Endothelial cell of umbilical vein (primary cell): ENCODE data around the gene RBM6. TPM values are rescaled to one million over a fixed set of nuclear protein-coding genes. Genes with fewer than 3 reads are reported as not detected.

Experiments used
- BruUV-seq: library from RNA; stranded (reverse); fragments of 400-500 nt; replicated peaks from 2 replicates; lab custom pipeline; 2021; lab: Mats Ljungman, UMichigan
- CTCF ChIA-PET: fragments of 300-600, 350-600 bp; sonication (Branson Sonifier 250); formaldehyde crosslinking; loops from one replicate; lab custom pipeline; 2021; ENCODE audit warnings: antibody characterized with exemption, inconsistent platforms; lab: Charles Lee
- POLR2A ChIA-PET: fragments of 300-600, 350-600 bp; sonication (Branson Sonifier 250); formaldehyde crosslinking; loops from one replicate; lab custom pipeline; 2021; ENCODE audit warnings: antibody characterized with exemption, inconsistent platforms; lab: Charles Lee
- DNase-seq: peaks from one replicate; pipeline ENCODE4 v3.0.0-alpha.2; 2011; ENCODE audit warnings: low read depth, low spot score
- FAIRE-seq: peaks from 2 replicates; lab custom pipeline; 2011; peaks lifted over from hg19 to GRCh38; lab: Jason Lieb, UNC
- H2AFZ ChIP-seq: 2 replicates; pipeline ENCODE4 v1.6.0; 2012; ENCODE audit warnings: low read depth, low read length, control low read depth, inconsistent platforms
- H3K27ac ChIP-seq: 2 replicates; pipeline ENCODE4 v1.5.1; 2011; ENCODE audit warnings: low read depth, mild to moderate bottlenecking, control low read depth, low read length, moderate library complexity; ENCODE audit not compliant: insufficient read depth
- H3K27me3 ChIP-seq, 2 experiments: 2 replicates each; pipeline versions ENCODE4 v1.6.0 to v1.6.1; 2011; ENCODE audit warnings: low read length in 2 of 2, mixed read lengths in 1 of 2; ENCODE audit not compliant: control insufficient read depth in 2 of 2, insufficient read depth in 2 of 2
- H3K36me3 ChIP-seq, 2 experiments: 2 replicates in 1 of 2; 3 replicates in 1 of 2; pipeline ENCODE4 v1.5.1; 2011; ENCODE audit warnings: low read length in 2 of 2, mild to moderate bottlenecking in 1 of 2, moderate library complexity in 1 of 2; ENCODE audit not compliant: control insufficient read depth in 2 of 2, insufficient read depth in 2 of 2; ENCODE audit errors: extremely low read depth in 1 of 2
- H3K4me1 ChIP-seq: 3 replicates; pipeline ENCODE4 v1.5.1; 2011; ENCODE audit warnings: mild to moderate bottlenecking, low read length; ENCODE audit not compliant: control insufficient read depth, insufficient read depth; ENCODE audit errors: extremely low read depth
- H3K4me2 ChIP-seq: 2 replicates; pipeline ENCODE4 v1.6.1; 2011; ENCODE audit warnings: low read length, control low read depth, mixed read lengths; ENCODE audit not compliant: insufficient read depth
- H3K4me3 ChIP-seq, 3 experiments: fragments of 200-600 bp in 1 of 3; sonication (generic), shearing (Covaris generic) in 1 of 3; replicated peaks in 1 of 3; 2 replicates each; pipeline ENCODE4 v1.5.1; 2011 to 2016; ENCODE audit warnings: control low read depth in 3 of 3, low read length in 3 of 3, mild to moderate bottlenecking in 2 of 3, inconsistent platforms in 1 of 3, low read depth in 1 of 3, moderate library complexity in 1 of 3; ENCODE audit not compliant: insufficient read depth in 1 of 3
- H3K79me2 ChIP-seq: 2 replicates; pipeline ENCODE4 v1.6.0; 2012; ENCODE audit warnings: low read length, inconsistent platforms; ENCODE audit not compliant: control insufficient read depth, insufficient read depth
- H3K9ac ChIP-seq: replicated peaks from 2 replicates; pipeline ENCODE3; 2011; ENCODE audit warnings: low read length, control low read depth; ENCODE audit not compliant: insufficient read depth; ENCODE audit errors: extremely low read depth
- H3K9me1 ChIP-seq: replicated peaks from 3 replicates; pipeline ENCODE4 v1.6.0; 2011; ENCODE audit warnings: mild to moderate bottlenecking, low read length; ENCODE audit not compliant: control insufficient read depth, insufficient read depth; ENCODE audit errors: extremely low read depth
- H3K9me3 ChIP-seq: replicated peaks from 2 replicates; pipeline ENCODE4 v1.5.1; 2012; ENCODE audit warnings: low read length, inconsistent platforms; ENCODE audit not compliant: control insufficient read depth, insufficient read depth
- H4K20me1 ChIP-seq: replicated peaks from 2 replicates; pipeline ENCODE3; 2011; ENCODE audit warnings: mild to moderate bottlenecking, low read length; ENCODE audit not compliant: control insufficient read depth, insufficient read depth; ENCODE audit errors: extremely low read depth
- EZH2 ChIP-seq: IDR thresholded peaks from 2 replicates; pipeline ENCODE4 v1.6.1; 2012; ENCODE audit warnings: borderline replicate concordance, low read depth, mild to moderate bottlenecking, moderate library complexity, low read length, inconsistent platforms; ENCODE audit not compliant: severe bottlenecking
- FOS ChIP-seq: IDR thresholded peaks from 2 replicates; pipeline ENCODE4 v1.6.1; 2011; ENCODE audit warnings: mild to moderate bottlenecking, low read length, moderate library complexity, borderline replicate concordance; ENCODE audit not compliant: insufficient read depth
- GATA2 ChIP-seq: IDR thresholded peaks from 2 replicates; pipeline ENCODE4 v1.7.0; 2011; ENCODE audit warnings: low read depth, mild to moderate bottlenecking, moderate library complexity, mixed read lengths, low read length; ENCODE audit not compliant: insufficient read length, insufficient read depth
- JUN ChIP-seq: IDR thresholded peaks from 2 replicates; pipeline ENCODE4 v1.6.1; 2011; ENCODE audit warnings: borderline replicate concordance, low read depth; ENCODE audit not compliant: insufficient read length, insufficient read depth
- MYC ChIP-seq: IDR thresholded peaks from one replicate; pipeline ENCODE4 v1.6.1; 2011; ENCODE audit warnings: mild to moderate bottlenecking, low read depth, low read length
- POLR2A ChIP-seq: IDR thresholded peaks from 2 replicates; pipeline ENCODE4 v1.6.1; 2012; ENCODE audit warnings: low read depth, mild to moderate bottlenecking, control low read depth, low read length
- POLR2AphosphoS5 ChIP-seq: IDR thresholded peaks from 2 replicates; pipeline ENCODE4 v1.6.1; 2012; ENCODE audit warnings: low read depth, mild to moderate bottlenecking, control low read depth, low read length, moderate library complexity; ENCODE audit not compliant: insufficient read depth
- dilution Hi-C: fragments of 300-500 bp; cut with MboI; formaldehyde crosslinking; loops from one replicate; pipeline ENCODE4 v1.15.0; 2019; ENCODE audit warnings: low sequenced_read_pairs; ENCODE audit not compliant: extremely low pct_ligation_motif_present
- intact Hi-C: fragments of 100-400 bp; cut with micrococcal nuclease; formaldehyde crosslinking; loops from one replicate; pipeline ENCODE4 v1.10.0; 2022
- polyA plus RNA-seq, 4 experiments: library from polyadenylated mRNA; depleted of rRNA in 3 of 4; stranded (reverse) in 3 of 4; unstranded in 1 of 4; fragments of >200 nt; gene quantifications; 2 replicates each; pipeline versions ENCODE4 v1.2.1 to v1.2.3, GENCODE V29; 2011 to 2012; ENCODE audit warnings: missing spikeins in 1 of 4
- total RNA-seq: library from RNA; stranded (reverse); gene quantifications from 2 replicates; pipeline ENCODE4 v1.2.3, GENCODE V29; 2021
- TF ChIP-seq, protein P1 (sequence below): IDR thresholded peaks from 2 replicates; pipeline ENCODE4 v1.6.1; 2011; ENCODE audit not compliant: insufficient read depth, insufficient read length
- TF ChIP-seq, protein P2 (sequence below), 2 donors: IDR thresholded peaks; 1 replicate in 1 of 2; 2 replicates in 1 of 2; pipeline ENCODE4 v1.5.1; 2011; ENCODE audit warnings: low read length in 2 of 2, mild to moderate bottlenecking in 2 of 2, moderate library complexity in 2 of 2, control low read depth in 1 of 2, inconsistent platforms in 1 of 2, low read depth in 1 of 2; ENCODE audit not compliant: insufficient read depth in 1 of 2; ENCODE audit errors: extremely low read depth in 1 of 2

RBM6 gene
- total and polyA plus RNA-seq, 2 donors (not counting 3 experiments of a cell fraction or from before 2014, with no cell fraction given), result 30.4 to 94.5 TPM

DNA sequence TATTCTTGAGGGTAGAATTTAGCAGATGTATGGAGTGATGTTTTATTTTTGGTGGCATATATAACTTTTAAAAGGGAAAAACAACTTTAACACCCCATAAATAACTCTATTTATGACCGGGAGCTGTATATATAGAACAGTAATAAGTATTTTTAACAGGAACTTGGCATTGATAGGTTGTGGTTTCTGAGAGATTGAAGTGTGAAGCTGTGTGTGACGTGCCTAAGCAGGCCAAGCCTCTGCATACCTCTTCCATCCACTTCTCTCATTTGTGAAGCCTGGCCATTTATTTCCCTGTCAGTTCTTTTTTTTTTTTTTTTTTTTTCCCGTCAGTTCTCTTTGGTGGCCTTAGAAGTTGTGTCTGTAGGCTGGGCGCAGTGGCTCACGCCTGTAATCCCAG lies 171.8 kb downstream of the RBM6 start:
- Histone ChIP-seq H3K27ac (no peak overlapping the region), H3K4me3 (no peak overlapping the region), H3K36me3 (peaks cover 63 to 69% of the 10 kb centered on the region in 2 experiments), H4K20me1 (no peaks in the 10 kb centered on the region), H3K79me2 (no peaks in the 10 kb centered on the region), H3K9me3 (no peaks in the 10 kb centered on the region), H3K4me1 (no peaks in the 10 kb centered on the region), H3K9me1 (no peaks in the 10 kb centered on the region), H3K27me3 (no peaks in the 10 kb centered on the region), H3K9ac (no peak overlapping the region), H3K4me2 (no peak overlapping the region), H2AFZ (no peak overlapping the region)
- BruUV-seq, result no TSS peak
- FAIRE-seq, result no peak
- TF ChIP-seq POLR2AphosphoS5 (no peak), JUN (no peak), MYC (no peak)
- TF ChIP-seq, protein P1, sequence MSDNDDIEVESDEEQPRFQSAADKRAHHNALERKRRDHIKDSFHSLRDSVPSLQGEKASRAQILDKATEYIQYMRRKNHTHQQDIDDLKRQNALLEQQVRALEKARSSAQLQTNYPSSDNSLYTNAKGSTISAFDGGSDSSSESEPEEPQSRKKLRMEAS, result no peak
- intact Hi-C loops (no loop called here), dilution Hi-C loops (loop anchor here (10.0 kb wide), 1 partner anchor 73 kb away; no protein-coding TSS in a partner anchor)
- ChIA-PET POLR2A (interaction anchor here (0.6 kb wide), 2 partner anchors 90 to 1361 kb away, joined by 4 to 5 read pairs; no protein-coding TSS in a partner anchor), CTCF (no interaction called here)
- no peak for DNase-seq

DNA sequence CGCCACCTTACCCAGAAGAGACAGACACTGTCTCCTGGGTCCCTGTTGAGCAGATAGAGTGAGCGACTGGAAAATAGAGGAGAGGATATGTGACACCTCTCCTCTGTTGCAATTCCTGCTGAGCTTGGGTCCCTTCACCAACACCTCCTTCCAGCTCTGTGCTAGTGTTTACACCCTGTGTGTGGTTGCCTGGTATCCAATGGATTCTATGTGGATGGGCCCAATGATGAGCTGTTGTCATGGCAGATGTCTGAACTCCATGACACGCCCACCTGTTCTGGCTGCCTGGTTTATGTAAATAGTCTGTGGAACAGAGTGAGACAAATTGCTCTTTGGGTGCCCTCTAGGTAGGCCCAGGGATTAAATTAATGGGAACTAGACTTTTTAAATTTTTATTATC lies 172.5 kb downstream of the RBM6 start:
- H3K9me3 ChIP-seq, result no peaks in the 10 kb centered on the region
- H3K4me2 ChIP-seq, result no peak overlapping the region
- H3K4me1 ChIP-seq, result no peaks in the 10 kb centered on the region
- no peak overlapping the region for H3K27ac ChIP-seq
- H3K36me3 ChIP-seq, result peaks cover 62 to 67% of the 10 kb centered on the region in 2 experiments
- FAIRE-seq (no peak), DNase-seq (no peak)
- no peak overlapping the region for H2AFZ ChIP-seq
- no peaks in the 10 kb centered on the region for H3K27me3 ChIP-seq
- no peaks in the 10 kb centered on the region for H4K20me1 ChIP-seq
- no peak overlapping the region for H3K9ac ChIP-seq
- ChIA-PET CTCF (no interaction called here), POLR2A (interaction anchor here (0.6 kb wide), 2 partner anchors 90 to 1360 kb away, joined by 4 to 5 read pairs; no protein-coding TSS in a partner anchor)
- H3K9me1 ChIP-seq, result no peaks in the 10 kb centered on the region
- dilution Hi-C loops (loop anchor here (10.0 kb wide), 1 partner anchor 72 kb away; no protein-coding TSS in a partner anchor), intact Hi-C loops (no loop called here)
- TF ChIP-seq MYC, result no peak
- TF ChIP-seq JUN, result no peak
- TF ChIP-seq, protein P1, result no peak
- no peak for TF ChIP-seq POLR2A
- TF ChIP-seq POLR2AphosphoS5, result no peak
- TF ChIP-seq FOS, result no peak
- no peak for TF ChIP-seq GATA2
- TF ChIP-seq, protein P2, sequence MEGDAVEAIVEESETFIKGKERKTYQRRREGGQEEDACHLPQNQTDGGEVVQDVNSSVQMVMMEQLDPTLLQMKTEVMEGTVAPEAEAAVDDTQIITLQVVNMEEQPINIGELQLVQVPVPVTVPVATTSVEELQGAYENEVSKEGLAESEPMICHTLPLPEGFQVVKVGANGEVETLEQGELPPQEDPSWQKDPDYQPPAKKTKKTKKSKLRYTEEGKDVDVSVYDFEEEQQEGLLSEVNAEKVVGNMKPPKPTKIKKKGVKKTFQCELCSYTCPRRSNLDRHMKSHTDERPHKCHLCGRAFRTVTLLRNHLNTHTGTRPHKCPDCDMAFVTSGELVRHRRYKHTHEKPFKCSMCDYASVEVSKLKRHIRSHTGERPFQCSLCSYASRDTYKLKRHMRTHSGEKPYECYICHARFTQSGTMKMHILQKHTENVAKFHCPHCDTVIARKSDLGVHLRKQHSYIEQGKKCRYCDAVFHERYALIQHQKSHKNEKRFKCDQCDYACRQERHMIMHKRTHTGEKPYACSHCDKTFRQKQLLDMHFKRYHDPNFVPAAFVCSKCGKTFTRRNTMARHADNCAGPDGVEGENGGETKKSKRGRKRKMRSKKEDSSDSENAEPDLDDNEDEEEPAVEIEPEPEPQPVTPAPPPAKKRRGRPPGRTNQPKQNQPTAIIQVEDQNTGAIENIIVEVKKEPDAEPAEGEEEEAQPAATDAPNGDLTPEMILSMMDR (IDR thresholded peaks at IDR 0.05; ENCODE audit: extremely low read depth in 1 of 2, insufficient read depth in 1 of 2, low read depth in 1 of 2, low read length in 2 of 2), result no peak
- TF ChIP-seq EZH2, result no peak
- no peaks in the 10 kb centered on the region for H3K79me2 ChIP-seq
- no peak overlapping the region for H3K4me3 ChIP-seq
- no TSS peak for BruUV-seq
